Smooth muscle cell (in vitro differentiated cells): ENCODE data around the gene QRSL1. TPM values are rescaled to one million over a fixed set of nuclear protein-coding genes. Genes with fewer than 3 reads are reported as not detected.

Experiments used
- DNase-seq: peaks from one replicate; lab custom pipeline; 2025; ENCODE audit not compliant: unreplicated experiment; lab: John Stamatoyannopoulos, UW
- H2AFZ ChIP-seq: fragments of 200-600 bp; sonication (generic); 2 replicates; pipeline ENCODE4 v1.6.0; 2016; ENCODE audit warnings: antibody characterized with exemption, low read depth, mild to moderate bottlenecking
- H3F3A ChIP-seq: fragments of 200-600 bp; sonication (generic); 2 replicates; pipeline ENCODE4 v1.6.0; 2017; ENCODE audit warnings: antibody characterized with exemption, low read depth
- H3K27ac ChIP-seq: fragments of 200-600 bp; sonication (generic); 2 replicates; pipeline ENCODE4 v1.5.1; 2016; ENCODE audit warnings: low read depth, mild to moderate bottlenecking
- H3K27me3 ChIP-seq: fragments of 200-600 bp; sonication (generic); 2 replicates; pipeline ENCODE4 v1.6.1; 2016; ENCODE audit warnings: low read depth, mild to moderate bottlenecking
- H3K36me3 ChIP-seq: fragments of 200-600 bp; sonication (generic); 2 replicates; pipeline ENCODE4 v1.5.1; 2016; ENCODE audit warnings: low read depth
- H3K4me1 ChIP-seq: fragments of 200-600 bp; sonication (generic); 2 replicates; pipeline ENCODE4 v1.5.1; 2016; ENCODE audit warnings: low read depth
- H3K4me2 ChIP-seq: fragments of 200-600 bp; sonication (generic); 2 replicates; pipeline ENCODE4 v1.6.0; 2016; ENCODE audit warnings: mild to moderate bottlenecking
- H3K4me3 ChIP-seq: fragments of 200-600 bp; sonication (generic); 2 replicates; pipeline ENCODE4 v1.5.1; 2016; ENCODE audit warnings: mild to moderate bottlenecking
- H3K79me2 ChIP-seq: fragments of 200-600 bp; sonication (generic); 2 replicates; pipeline ENCODE4 v1.6.0; 2016; ENCODE audit warnings: low read depth, mild to moderate bottlenecking
- H3K9ac ChIP-seq: fragments of 200-600 bp; sonication (generic); 2 replicates; pipeline ENCODE4 v1.6.0; 2016; ENCODE audit warnings: low read depth
- H3K9me3 ChIP-seq: fragments of 200-600 bp; sonication (generic); replicated peaks from 2 replicates; pipeline ENCODE4 v1.5.1; 2016; ENCODE audit warnings: low read depth
- H4K20me1 ChIP-seq: fragments of 200-600 bp; sonication (generic); 2 replicates; pipeline ENCODE4 v1.6.0; 2016; ENCODE audit warnings: low read depth
- WGBS: methylation state at CpG from one replicate; pipeline ENCODE4 v1.1.7; 2016; ENCODE audit warnings: low lambda C conversion rate; 5-methylcytosine and 5-hydroxymethylcytosine counted together
- polyA plus RNA-seq: library from polyadenylated mRNA; unstranded; fragments of >200 nt; fragmentation: Nextera tagmentation; extraction: Ambion mirVana; gene quantifications from 2 replicates; pipeline ENCODE4 v1.2.1, GENCODE V29; 2016
- total RNA-seq: library from RNA; depleted of rRNA; stranded (reverse); fragments of >200 nt; gene quantifications from 2 replicates; pipeline ENCODE4 v1.2.3, GENCODE V29; 2014
- TF ChIP-seq, protein P1 (sequence below): fragments of 200-600 bp; sonication (generic); IDR thresholded peaks from 2 replicates; pipeline ENCODE4 v1.5.1; 2017; ENCODE audit warnings: borderline replicate concordance, mild to moderate bottlenecking, antibody characterized with exemption; ENCODE audit not compliant: insufficient read depth, poor library complexity, severe bottlenecking

The QRSL1 gene
- total and polyA plus RNA-seq, 2 experiments from 2014 or later: 8.9 to 10.4 TPM

DNA sequence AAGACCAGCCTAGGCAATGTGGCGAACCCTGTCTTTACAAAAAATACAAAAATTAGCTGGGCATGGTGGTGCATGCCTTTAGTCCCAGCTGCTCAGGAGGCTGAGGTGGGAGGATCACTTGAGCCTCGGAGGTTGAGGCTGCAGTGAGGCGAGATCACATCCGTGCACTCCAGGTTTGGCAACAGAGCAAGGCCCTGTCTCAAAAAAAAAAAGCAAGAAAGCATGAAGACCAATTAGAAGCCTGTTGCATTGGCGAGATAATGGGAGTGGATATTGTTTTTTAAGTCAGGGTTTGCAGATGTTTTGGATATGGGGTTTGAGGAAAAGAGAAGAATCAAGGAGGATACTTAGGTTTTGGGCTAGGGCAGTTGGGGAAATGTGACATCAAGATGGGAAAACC is 5.2 kb downstream of the QRSL1 start:
- peaks cover 5% of the 10 kb centered on the region for H3K4me1 ChIP-seq
- no peak overlapping the region for H3K4me3 ChIP-seq
- H3K79me2 ChIP-seq: peaks cover 72% of the 10 kb centered on the region
- 97% methylated on average over 5 of the region's 5 CpGs for WGBS
- TF ChIP-seq, protein P1, sequence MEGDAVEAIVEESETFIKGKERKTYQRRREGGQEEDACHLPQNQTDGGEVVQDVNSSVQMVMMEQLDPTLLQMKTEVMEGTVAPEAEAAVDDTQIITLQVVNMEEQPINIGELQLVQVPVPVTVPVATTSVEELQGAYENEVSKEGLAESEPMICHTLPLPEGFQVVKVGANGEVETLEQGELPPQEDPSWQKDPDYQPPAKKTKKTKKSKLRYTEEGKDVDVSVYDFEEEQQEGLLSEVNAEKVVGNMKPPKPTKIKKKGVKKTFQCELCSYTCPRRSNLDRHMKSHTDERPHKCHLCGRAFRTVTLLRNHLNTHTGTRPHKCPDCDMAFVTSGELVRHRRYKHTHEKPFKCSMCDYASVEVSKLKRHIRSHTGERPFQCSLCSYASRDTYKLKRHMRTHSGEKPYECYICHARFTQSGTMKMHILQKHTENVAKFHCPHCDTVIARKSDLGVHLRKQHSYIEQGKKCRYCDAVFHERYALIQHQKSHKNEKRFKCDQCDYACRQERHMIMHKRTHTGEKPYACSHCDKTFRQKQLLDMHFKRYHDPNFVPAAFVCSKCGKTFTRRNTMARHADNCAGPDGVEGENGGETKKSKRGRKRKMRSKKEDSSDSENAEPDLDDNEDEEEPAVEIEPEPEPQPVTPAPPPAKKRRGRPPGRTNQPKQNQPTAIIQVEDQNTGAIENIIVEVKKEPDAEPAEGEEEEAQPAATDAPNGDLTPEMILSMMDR: no peak
- H3K9me3 ChIP-seq: no peaks in the 10 kb centered on the region
- H3K36me3 ChIP-seq: no peaks in the 10 kb centered on the region
- H2AFZ ChIP-seq: no peak overlapping the region
- no peak overlapping the region for H3K9ac ChIP-seq
- H3F3A ChIP-seq: no peaks in the 10 kb centered on the region
- peaks cover 17% of the 10 kb centered on the region for H4K20me1 ChIP-seq
- DNase-seq: no peak
- H3K27me3 ChIP-seq: no peaks in the 10 kb centered on the region
- H3K27ac ChIP-seq: no peak overlapping the region
- H3K4me2 ChIP-seq: no peak overlapping the region

DNA sequence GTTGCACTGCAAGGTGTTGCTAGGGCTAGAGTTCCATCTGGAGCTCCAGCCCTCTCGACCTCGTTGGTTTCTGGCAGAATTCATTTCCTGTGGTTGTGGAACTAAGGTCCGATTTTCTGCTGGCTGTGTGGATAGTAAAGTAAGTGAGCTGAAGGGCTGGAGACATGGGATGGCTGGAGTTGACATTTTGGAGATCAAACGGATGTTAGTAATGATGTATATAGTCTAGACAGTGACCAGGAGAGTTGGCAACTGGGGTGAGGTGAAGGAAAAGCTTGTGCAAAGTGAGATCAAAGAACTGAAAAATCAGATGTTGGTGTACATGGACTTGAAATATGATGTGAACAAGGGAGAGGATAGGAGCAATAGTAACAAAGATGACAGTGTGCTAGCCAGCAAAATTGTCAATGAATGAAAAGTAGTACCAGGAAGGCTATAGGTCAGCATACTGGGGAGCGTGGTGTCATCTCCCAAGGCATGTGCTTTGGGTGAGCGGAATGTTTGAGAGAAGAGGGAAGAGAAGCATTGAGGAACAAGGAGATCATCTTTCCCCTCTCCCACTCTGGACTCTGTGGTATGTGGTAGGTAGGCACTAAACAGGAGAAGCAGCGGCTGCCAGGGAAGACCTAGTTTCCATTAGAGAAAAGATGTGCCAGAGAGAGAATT is 7.8 kb downstream of the QRSL1 start:
- Histone ChIP-seq H3F3A (no peaks in the 10 kb centered on the region), H3K4me2 (no peak overlapping the region), H2AFZ (no peak overlapping the region), H3K36me3 (peaks cover under 1% of the 10 kb centered on the region), H4K20me1 (peaks cover 26% of the 10 kb centered on the region), H3K27me3 (no peaks in the 10 kb centered on the region), H3K9me3 (no peaks in the 10 kb centered on the region), H3K79me2 (peaks cover 47% of the 10 kb centered on the region), H3K9ac (no peak overlapping the region), H3K27ac (no peak overlapping the region), H3K4me3 (no peak overlapping the region), H3K4me1 (no peaks in the 10 kb centered on the region)
- 93% methylated on average over 7 of the region's 7 CpGs for WGBS
- TF ChIP-seq, protein P1: no peak
- no peak for DNase-seq

DNA sequence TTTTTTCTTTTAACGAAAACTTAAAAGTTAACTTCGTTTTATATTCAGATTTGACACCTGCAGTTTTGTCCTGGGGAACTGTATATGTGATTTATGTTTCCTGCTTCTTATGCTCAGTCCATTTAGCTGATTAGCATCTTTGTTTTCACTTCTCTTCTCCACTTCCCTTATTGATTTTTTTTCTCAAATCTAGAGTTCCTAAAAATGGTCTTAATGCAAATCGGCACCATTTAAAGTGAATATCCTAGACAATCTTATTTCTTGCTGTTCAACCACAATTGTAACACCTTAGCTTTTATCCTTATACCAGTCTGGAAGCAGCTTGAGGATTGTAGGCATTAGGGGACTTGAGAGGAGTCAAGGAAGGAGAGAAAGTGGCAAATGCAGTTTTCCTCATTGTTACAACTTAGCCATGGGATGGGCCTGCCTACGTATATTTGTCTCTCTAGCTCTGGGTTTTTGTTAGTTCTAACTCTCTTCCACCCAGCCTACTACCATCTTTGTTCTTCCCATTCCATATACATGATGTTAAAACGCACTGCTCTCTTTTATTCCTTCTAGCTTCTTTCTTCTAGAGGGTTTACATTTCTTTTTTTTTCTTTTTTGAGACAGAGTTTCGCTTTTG is 8.5 kb downstream of the QRSL1 start:
- no peak for DNase-seq
- 98% methylated on average over 6 of the region's 6 CpGs for WGBS
- Histone ChIP-seq H3K27me3 (no peaks in the 10 kb centered on the region), H3K79me2 (peaks cover 41% of the 10 kb centered on the region), H3K4me1 (no peaks in the 10 kb centered on the region), H3F3A (no peaks in the 10 kb centered on the region), H3K36me3 (peaks cover 6% of the 10 kb centered on the region), H3K4me3 (no peak overlapping the region), H3K27ac (no peak overlapping the region), H3K4me2 (no peak overlapping the region), H2AFZ (no peak overlapping the region), H3K9me3 (no peaks in the 10 kb centered on the region), H4K20me1 (peaks cover 26% of the 10 kb centered on the region), H3K9ac (no peak overlapping the region)
- TF ChIP-seq, protein P1: no peak

DNA sequence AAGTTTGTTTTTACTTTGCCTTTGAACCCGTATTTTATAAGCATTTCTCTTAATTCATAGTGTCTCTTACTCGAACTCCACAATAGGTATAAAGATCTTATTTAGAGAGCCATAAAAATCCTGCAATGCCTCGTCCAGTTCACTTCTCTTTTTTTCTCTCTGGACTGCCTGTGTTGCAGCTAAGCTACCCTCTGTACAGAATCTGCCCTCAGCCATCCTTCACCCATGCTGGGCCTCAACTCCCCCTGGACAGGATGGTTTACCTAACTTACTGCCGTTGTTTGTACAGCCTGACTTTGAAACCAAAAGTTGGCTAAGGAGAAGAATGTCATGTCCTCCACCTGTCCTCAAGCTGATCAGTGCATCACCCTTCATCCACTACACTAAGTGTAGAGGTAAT is 10.4 kb downstream of the QRSL1 start:
- Histone ChIP-seq H3K79me2 (peaks cover 28% of the 10 kb centered on the region), H3K9me3 (no peaks in the 10 kb centered on the region), H3K27ac (no peak overlapping the region), H3K36me3 (peaks cover 9% of the 10 kb centered on the region), H3F3A (no peaks in the 10 kb centered on the region), H3K4me3 (no peak overlapping the region), H3K9ac (no peak overlapping the region), H2AFZ (no peak overlapping the region), H3K27me3 (no peaks in the 10 kb centered on the region), H4K20me1 (peaks cover 26% of the 10 kb centered on the region), H3K4me1 (no peaks in the 10 kb centered on the region), H3K4me2 (no peak overlapping the region)
- 87% methylated on average over 4 of the region's 4 CpGs for WGBS
- TF ChIP-seq, protein P1: no peak
- DNase-seq: no peak
